NCI-H460 (cell line): ENCODE data around the gene ATP6V1F. TPM values are rescaled to one million over a fixed set of nuclear protein-coding genes. Genes with fewer than 3 reads are reported as not detected.

ENCODE experiments used
- DNase-seq: peaks from one replicate; pipeline ENCODE4 v3.0.0-alpha.2; 2016; ENCODE audit warnings: low read depth; ENCODE audit errors: extremely low read depth
- total RNA-seq: library from RNA; depleted of rRNA; stranded (reverse); fragments of >200 nt; shearing (Covaris generic); gene quantifications from 2 replicates; pipeline ENCODE4 v1.2.3, GENCODE V29; 2014

ATP6V1F gene
- total RNA-seq, 1 experiment from 2014 or later = 68.0 TPM

- no peak for DNase-seq
Measured at GRCh38 chr7:128847721-128848211, 14.9 kb upstream of the ATP6V1F start.

GRCh38 chr7:128848289-128849155 lies 14.1 kb upstream of the ATP6V1F start:
- DNase-seq = no peak

- no peak for DNase-seq
Measured at GRCh38 chr7:128849156-128849515, 13.5 kb upstream of the ATP6V1F start.

GRCh38 chr7:128849804-128850490 lies 12.7 kb upstream of the ATP6V1F start:
- no peak for DNase-seq

- no peak for DNase-seq
Measured at GRCh38 chr7:128852537-128853254, 10.0 kb upstream of the ATP6V1F start.

GRCh38 chr7:128853799-128854198 lies 8.9 kb upstream of the ATP6V1F start:
- DNase-seq = no peak

- no peak for DNase-seq
Measured at GRCh38 chr7:128854396-128854795, 8.3 kb upstream of the ATP6V1F start.

GRCh38 chr7:128855559-128855958 lies 7.1 kb upstream of the ATP6V1F start:
- DNase-seq = no peak

GRCh38 chr7:128856001-128856718 lies 6.5 kb upstream of the ATP6V1F start:
- DNase-seq = no peak

GRCh38 chr7:128858380-128859231 lies 4.0 kb upstream of the ATP6V1F start:
- DNase-seq = no peak

GRCh38 chr7:128859232-128860157 lies 3.2 kb upstream of the ATP6V1F start:
- DNase-seq = no peak

- no peak for DNase-seq
Measured at GRCh38 chr7:128860158-128861073, 2.2 kb upstream of the ATP6V1F start.

GRCh38 chr7:128861957-128862570 lies 592 bp upstream of the ATP6V1F start:
- DNase-seq = no peak

GRCh38 chr7:128863433-128863989 lies 855 bp downstream of the ATP6V1F start:
- peak; percentile 63 for DNase-seq

GRCh38 chr7:128865303-128865702 lies 2.6 kb downstream of the ATP6V1F start:
- no peak for DNase-seq

GRCh38 chr7:128865996-128866877 lies 3.6 kb downstream of the ATP6V1F start:
- no peak for DNase-seq
